Measurements from ENCODE around the gene NAPSA. TPM values are rescaled to one million over a fixed set of nuclear protein-coding genes. Genes with fewer than 3 reads are reported as not detected.

NAPSA gene
- polyA plus RNA-seq, 1 experiment: 0.32 TPM

DNA sequence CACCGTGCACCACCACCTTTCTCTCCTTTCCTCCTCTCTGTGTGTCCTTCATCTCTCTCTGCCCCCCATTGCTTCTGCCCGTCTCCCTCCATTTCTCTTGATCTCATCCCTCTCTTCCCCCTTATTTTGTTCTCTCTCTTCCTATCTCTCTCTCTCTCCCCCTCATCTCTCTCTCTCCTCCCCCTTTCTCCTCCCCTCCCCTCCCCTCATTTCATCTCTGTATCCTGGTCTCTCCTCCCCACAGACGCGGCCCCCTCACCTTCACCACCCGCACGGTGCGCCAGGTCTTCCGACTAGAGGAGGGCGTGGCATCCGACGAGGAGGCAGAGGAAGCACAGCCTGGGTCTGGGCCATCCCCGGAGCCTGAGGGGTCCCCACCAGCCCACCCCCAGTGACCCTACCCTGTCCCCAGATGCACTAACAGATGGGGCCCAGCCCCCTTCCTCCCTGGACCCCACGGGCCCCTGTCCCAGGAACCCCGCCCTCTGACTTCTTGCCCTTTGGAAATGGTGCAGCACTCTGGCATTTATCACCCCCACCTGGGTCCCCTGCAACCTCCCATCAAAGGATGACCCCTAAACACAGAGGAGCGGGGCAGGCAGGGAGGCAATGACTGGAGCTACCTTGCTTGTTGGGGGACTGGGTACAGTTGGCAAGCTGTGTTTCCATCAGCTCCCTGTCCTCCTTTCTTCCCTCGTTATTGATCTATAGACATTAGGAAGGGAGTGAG lies 55.9 kb downstream of the NAPSA start:
- peaks cover 7% of the 10 kb centered on the region for H3K27me3 ChIP-seq (ENCODE audit: control insufficient read depth, insufficient read depth, low read length)
- CTCF ChIA-PET: no interaction called here
- no peak for DNase-seq (ENCODE audit: low read depth)
- TF ChIP-seq, protein P1, sequence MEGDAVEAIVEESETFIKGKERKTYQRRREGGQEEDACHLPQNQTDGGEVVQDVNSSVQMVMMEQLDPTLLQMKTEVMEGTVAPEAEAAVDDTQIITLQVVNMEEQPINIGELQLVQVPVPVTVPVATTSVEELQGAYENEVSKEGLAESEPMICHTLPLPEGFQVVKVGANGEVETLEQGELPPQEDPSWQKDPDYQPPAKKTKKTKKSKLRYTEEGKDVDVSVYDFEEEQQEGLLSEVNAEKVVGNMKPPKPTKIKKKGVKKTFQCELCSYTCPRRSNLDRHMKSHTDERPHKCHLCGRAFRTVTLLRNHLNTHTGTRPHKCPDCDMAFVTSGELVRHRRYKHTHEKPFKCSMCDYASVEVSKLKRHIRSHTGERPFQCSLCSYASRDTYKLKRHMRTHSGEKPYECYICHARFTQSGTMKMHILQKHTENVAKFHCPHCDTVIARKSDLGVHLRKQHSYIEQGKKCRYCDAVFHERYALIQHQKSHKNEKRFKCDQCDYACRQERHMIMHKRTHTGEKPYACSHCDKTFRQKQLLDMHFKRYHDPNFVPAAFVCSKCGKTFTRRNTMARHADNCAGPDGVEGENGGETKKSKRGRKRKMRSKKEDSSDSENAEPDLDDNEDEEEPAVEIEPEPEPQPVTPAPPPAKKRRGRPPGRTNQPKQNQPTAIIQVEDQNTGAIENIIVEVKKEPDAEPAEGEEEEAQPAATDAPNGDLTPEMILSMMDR (IDR thresholded peaks at IDR 0.05; ENCODE audit: insufficient read depth, low read depth, low read length): no peak
- POLR2A ChIA-PET: no interaction called here
- no peaks in the 10 kb centered on the region for H3K36me3 ChIP-seq (ENCODE audit: control insufficient read depth, insufficient read depth, low read length)
- H3K4me3 ChIP-seq (ENCODE audit: low read depth, low read length): no peak overlapping the region

DNA sequence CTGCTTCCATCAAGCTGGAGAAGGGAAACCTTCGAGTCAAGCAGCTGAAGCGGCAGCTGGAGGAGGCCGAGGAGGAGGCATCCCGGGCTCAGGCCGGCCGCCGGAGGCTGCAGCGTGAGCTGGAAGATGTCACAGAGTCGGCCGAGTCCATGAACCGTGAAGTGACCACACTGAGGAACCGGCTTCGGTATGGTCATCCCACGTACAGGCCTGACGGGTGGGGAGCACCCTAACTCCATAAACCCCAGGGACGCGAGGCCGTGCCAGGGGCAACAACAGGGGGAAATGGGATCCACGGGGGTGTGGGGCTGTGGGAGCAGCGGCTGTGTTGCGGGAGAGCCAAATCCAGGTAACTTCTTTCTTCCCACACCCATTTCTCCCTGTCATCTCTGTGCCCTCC lies 56.4 kb downstream of the NAPSA start:
- CTCF ChIA-PET: no interaction called here

More for the DNA sequence above, 56.4 kb downstream of the NAPSA start:
- DNase-seq (ENCODE audit: low read depth): no peak
- no peaks in the 10 kb centered on the region for H3K36me3 ChIP-seq (ENCODE audit: control insufficient read depth, insufficient read depth, low read length)
- H3K4me3 ChIP-seq (ENCODE audit: low read depth, low read length): no peak overlapping the region
- H3K27me3 ChIP-seq (ENCODE audit: control insufficient read depth, insufficient read depth, low read length): peaks cover 7% of the 10 kb centered on the region
- TF ChIP-seq, protein P1 (IDR thresholded peaks at IDR 0.05; ENCODE audit: insufficient read depth, low read depth, low read length): no peak
- POLR2A ChIA-PET: no interaction called here

Other genes with a start within 250 kb of the NAPSA start
- not detected in 2 replicates for gene IZUMO2, start 202.4 kb downstream of the NAPSA start, polyA plus RNA-seq (2011; rRNA removed)
- not detected in 2 replicates for gene MYH14, start 162.0 kb downstream of the NAPSA start, polyA plus RNA-seq (2011; rRNA removed)
- gene KCNC3, start 36.3 kb downstream of the NAPSA start, polyA plus RNA-seq (2011; rRNA removed): 0.02 and 0.04 TPM in 2 replicates
- 51.2 and 78.4 TPM in 2 replicates for gene NR1H2, start 10.8 kb upstream of the NAPSA start, polyA plus RNA-seq (2011; rRNA removed)
- 4.7 and 10.8 TPM in 2 replicates for gene POLD1, start 18.7 kb upstream of the NAPSA start, polyA plus RNA-seq (2011; rRNA removed)
- not detected in 2 replicates for gene SPIB, start 53.3 kb upstream of the NAPSA start, polyA plus RNA-seq (2011; rRNA removed)
- not detected in 2 replicates for gene MYBPC2, start 67.3 kb upstream of the NAPSA start, polyA plus RNA-seq (2011; rRNA removed)
- gene EMC10, start 110.9 kb upstream of the NAPSA start, polyA plus RNA-seq (2011; rRNA removed): 71.8 and 89.1 TPM in 2 replicates
- gene GARIN5A, start 111.2 kb upstream of the NAPSA start, polyA plus RNA-seq (2011; rRNA removed): 0.26 and 0.56 TPM in 2 replicates
- gene JOSD2, start 145.6 kb upstream of the NAPSA start, polyA plus RNA-seq (2011; rRNA removed): 39.0 and 44.9 TPM in 2 replicates
- gene ASPDH, start 148.3 kb upstream of the NAPSA start, polyA plus RNA-seq (2011; rRNA removed): not detected in 2 replicates
- gene LRRC4B, start 202.8 kb upstream of the NAPSA start, polyA plus RNA-seq (2011; rRNA removed): 0.04 and 0.06 TPM in 2 replicates